Activated T-cell treated with anti-CD3 and anti-CD28 coated beads, Interleukin-2, amount 50 U/mL, for 48 hours (primary cell): ENCODE data around the gene SHROOM4.

Experiments used
- DNase-seq, 2 experiments: peaks; one replicate each; pipeline ENCODE4 v3.0.0-alpha.2; 2020

Gene SHROOM4, protein sequence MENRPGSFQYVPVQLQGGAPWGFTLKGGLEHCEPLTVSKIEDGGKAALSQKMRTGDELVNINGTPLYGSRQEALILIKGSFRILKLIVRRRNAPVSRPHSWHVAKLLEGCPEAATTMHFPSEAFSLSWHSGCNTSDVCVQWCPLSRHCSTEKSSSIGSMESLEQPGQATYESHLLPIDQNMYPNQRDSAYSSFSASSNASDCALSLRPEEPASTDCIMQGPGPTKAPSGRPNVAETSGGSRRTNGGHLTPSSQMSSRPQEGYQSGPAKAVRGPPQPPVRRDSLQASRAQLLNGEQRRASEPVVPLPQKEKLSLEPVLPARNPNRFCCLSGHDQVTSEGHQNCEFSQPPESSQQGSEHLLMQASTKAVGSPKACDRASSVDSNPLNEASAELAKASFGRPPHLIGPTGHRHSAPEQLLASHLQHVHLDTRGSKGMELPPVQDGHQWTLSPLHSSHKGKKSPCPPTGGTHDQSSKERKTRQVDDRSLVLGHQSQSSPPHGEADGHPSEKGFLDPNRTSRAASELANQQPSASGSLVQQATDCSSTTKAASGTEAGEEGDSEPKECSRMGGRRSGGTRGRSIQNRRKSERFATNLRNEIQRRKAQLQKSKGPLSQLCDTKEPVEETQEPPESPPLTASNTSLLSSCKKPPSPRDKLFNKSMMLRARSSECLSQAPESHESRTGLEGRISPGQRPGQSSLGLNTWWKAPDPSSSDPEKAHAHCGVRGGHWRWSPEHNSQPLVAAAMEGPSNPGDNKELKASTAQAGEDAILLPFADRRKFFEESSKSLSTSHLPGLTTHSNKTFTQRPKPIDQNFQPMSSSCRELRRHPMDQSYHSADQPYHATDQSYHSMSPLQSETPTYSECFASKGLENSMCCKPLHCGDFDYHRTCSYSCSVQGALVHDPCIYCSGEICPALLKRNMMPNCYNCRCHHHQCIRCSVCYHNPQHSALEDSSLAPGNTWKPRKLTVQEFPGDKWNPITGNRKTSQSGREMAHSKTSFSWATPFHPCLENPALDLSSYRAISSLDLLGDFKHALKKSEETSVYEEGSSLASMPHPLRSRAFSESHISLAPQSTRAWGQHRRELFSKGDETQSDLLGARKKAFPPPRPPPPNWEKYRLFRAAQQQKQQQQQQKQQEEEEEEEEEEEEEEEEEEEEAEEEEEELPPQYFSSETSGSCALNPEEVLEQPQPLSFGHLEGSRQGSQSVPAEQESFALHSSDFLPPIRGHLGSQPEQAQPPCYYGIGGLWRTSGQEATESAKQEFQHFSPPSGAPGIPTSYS (N-terminal part only)

DNA sequence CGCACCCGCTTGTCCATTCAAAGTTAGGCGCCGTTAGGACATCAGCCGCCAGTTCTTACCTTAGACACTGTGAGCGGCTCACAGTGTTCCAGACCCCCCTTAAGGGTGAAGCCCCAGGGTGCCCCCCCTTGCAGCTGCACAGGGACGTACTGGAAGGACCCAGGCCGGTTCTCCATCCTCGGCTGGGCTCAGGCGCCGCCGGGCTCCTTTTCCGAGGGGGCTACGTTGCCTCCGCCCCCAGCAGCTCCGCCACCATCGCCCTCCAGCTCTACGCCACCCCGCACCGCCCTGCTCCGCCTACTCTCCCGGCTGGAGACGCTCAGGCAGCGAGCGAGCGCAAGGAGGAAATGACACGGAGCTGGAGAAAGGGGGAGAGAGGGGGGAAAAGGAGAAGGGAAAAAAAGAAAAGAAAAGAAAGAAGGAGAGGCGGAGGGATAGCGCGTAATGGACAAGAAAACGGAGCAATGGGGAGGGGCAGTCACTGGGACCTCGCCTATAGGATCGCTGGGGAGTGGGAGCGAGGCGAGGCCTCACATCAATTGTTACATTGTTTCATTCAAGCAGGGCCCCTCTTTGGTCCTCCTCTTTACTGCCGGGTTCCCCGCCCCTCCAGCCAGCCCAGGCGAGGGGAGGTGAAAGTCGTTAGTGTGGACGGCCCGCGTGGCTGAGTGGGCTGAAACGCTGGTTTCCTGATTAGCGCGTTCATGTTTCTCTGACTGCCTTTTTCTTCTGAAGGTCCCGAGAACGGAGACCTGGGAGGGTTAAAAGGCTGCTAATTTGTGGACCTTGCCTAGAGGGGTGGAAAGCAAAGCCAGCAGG lies at the start of gene SHROOM4:
Gene SHROOM4, minus strand, starts transcription at position 352 of the 819 bp plus-strand sequence. Its CDS starts 176 bp downstream, at position 176.
- DNase-seq = no peak

DNA sequence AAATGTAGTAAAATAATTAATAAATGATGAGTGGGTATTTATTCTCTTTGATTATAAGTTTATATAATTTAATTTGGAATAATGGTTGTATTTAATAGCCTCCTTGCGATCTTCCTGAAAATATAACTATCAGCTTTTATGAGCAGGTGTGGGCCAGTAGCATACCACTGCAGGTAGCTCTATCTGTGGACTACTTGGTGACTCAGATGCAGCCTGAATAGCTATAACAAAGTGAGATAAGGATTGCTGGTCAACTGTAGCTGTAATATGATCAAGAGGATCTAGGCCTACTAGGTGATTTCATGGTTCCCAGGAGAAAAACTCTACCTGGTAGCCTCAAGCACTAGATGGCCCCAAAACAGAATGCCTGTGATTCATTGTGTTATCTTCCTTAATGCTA lies 49.5 kb upstream of the SHROOM4 start:
- no peak for DNase-seq

DNA sequence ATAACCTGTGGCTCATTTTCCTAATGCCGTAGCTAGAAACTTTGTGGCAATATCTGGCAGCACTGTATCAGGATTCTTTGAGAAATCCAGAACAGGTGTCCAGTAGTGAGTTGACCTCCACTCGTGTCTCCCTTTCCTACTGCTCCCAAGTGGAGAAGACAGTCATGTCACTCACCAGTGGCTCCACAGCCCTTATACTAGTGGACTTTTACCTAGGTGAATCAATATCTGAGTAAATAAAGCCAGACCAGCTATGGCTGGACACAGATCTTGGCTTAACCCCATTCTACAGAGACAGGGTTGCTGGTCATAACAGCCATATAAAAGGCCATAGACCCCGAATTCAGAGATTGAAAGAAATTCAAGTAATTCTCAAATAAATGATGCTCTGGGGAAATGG lies 46.5 kb upstream of the SHROOM4 start:
- DNase-seq = no peak

DNA sequence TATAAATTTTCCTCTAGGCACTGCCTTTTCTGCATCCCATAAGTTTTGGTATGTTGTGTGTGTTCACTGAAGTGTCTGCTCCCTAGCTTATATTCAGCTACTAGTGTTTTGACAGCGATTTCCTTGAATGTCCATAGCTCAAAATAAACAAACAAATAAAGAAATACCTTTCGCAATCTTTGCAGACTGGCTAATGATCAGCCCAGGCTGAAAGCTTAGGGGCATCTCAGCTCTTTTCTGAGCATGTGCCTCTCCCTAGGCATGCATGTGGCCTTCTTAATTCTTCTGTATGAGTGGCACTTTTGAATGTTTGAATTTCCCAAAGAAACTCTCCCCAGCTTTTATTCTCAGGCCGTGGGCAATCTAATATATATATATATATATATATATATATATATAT lies 44.6 kb upstream of the SHROOM4 start:
- no peak for DNase-seq

- DNase-seq = no peak
These were observed 39.4 kb upstream of the SHROOM4 start for GRCh38 chrX:50853399-50853798.

GRCh38 chrX:50852524-50852923 lies 38.5 kb upstream of the SHROOM4 start:
- no peak for DNase-seq

DNA sequence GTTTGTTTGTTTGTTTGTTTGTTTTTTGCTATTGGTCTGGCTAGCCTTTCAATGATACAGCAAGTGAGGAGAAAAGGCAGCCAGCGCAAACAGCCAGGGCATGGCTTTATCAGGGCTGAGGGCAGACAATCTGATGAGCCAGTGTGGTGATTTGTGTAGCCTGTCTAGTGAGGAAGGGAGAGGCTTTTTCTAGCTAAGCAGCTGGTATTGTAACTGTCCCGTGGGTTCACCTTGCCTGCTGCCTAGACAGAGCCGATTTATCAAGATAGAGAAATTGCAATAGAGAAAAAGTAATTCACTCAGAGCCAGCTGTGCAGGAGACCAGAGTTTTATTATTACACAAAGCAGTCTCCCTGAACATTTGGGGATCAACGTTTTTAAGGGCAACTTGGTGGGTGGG lies 28.2 kb upstream of the SHROOM4 start:
- DNase-seq = no peak

- no peak for DNase-seq
These were observed 25.7 kb upstream of the SHROOM4 start for GRCh38 chrX:50839730-50840129.

- DNase-seq = no peak
These were observed 25.0 kb upstream of the SHROOM4 start for GRCh38 chrX:50838820-50839600.

DNA sequence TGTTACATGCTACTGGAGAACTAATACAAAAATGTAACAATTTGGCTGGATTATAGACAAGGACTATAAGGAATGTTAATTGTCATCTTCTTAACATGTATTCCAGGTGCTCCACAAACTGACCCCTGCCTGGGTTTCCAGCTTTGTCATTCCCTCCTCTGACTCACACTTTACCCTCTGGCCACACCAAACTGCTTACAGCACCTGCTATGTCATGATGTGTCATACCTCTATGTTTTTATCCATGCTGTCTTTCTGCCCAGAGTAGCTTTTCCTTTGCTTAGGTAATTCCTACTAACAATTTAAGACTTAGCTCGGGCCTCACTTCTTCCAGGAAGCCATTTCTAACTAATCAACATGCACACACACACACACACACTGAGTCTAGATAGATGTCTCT lies 14.0 kb upstream of the SHROOM4 start:
- DNase-seq = no peak

DNA sequence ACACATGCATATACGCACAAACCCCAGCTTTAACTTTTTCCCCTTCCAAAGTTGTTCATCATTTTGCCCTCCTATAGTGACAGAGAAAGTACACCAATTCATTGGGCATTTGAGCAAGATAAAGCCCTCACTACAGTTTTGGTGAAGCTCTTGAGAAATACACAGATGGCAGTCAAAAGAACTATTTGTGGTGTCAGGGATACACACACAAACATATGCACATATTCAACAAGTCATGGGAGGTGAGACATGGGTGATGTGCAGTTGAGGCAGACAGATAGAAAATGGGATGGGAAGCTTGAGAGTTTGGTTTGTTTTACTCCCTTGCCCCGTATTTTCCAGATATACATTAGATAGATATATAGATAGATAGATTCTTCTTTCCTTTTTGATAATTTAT lies 11.8 kb upstream of the SHROOM4 start:
- DNase-seq = no peak

DNA sequence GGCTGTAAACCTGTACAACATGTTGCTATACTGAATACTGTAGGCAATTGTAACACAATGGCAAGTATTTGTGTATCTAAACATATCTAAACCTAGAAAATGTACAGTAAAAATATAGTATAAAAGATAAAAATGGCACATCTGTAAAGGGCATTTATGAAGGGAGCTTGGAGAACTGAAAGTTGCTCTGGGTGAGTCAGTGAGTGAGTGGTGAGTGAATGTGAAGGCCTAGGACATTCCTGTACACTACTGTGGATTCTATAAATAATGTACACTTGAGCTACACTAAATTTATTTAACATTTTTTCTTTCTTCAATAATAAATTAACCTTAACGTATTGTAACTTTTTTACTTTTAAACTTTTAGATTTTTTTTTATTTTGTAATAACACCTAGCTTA lies 5.0 kb upstream of the SHROOM4 start:
- DNase-seq = no peak

DNA sequence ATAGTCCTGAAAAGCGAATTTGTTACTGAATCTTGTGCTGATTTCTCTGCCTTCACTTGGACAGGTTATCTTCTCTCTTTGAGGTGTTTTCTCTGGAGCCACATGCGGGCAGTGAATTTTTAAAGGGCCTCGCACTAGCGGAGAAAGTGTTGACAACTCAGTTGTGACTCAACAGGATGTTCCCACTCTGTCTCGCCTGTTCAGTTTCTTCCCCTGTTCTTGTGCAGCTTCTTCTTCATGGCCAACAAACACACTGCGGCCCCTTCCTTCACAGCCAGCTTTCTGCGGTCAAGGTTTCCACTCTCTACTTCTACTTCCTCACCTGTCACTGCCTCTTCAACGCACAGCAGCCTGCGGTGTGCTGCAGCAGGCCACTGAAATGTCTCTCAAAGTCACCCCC lies 1.1 kb upstream of the SHROOM4 start:
- no peak for DNase-seq

GRCh38 chrX:50814701-50815100 lies 707 bp upstream of the SHROOM4 start:
- DNase-seq = no peak

- peak in 1 of 2 experiments; percentile 16 for DNase-seq
These were observed 775 bp downstream of the SHROOM4 start for GRCh38 chrX:50812995-50813842.

DNA sequence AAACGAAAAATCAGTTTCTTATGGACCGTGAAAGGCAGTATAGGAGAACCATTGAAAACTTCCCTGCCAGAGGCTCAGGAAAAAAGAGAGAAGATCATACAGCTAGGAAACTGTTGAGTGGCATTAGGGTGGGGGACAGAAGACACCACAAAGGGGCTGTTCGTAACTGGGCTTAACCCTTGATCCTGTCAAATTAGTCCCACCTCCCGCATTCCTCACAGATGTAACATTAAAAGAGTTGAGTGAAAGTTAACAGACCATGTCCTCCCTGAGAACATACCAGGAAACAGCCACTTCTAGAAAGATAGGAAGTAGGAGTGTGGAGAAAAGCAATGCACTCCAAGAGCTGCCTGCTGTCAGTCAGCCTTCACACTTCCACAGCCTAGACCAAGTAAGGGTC lies 8.7 kb downstream of the SHROOM4 start:
- DNase-seq = no peak

GRCh38 chrX:50801135-50801534 lies 12.9 kb downstream of the SHROOM4 start:
- no peak for DNase-seq

DNA sequence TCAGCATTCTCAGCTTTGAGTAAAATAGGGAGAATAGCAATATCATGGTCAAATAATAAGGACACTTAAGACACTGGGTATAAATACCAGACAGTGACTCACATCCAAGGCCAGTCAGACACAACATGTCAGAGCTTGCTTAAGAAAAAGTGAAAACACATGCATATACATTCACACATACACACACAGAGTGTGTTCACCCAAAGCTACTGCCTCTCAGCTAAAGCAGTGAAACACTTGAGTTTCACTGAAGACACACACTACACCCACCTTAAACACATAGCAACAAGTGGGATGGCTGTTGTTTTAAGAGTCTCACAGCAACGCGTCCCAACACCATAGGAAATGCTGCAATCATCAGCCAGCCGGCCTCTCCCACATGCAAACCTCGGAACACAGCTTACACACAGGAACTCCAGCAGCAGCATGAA lies 14.4 kb downstream of the SHROOM4 start:
- no peak for DNase-seq

GRCh38 chrX:50798783-50799182 lies 15.2 kb downstream of the SHROOM4 start:
- DNase-seq = no peak

- no peak for DNase-seq
These were observed 26.9 kb downstream of the SHROOM4 start for GRCh38 chrX:50787099-50787498.
